K562 (cell line): Measurements from ENCODE around the gene KNCN. TPM values are rescaled to one million over a fixed set of nuclear protein-coding genes. Genes with fewer than 3 reads are reported as not detected.

Experiments used
- NELFE ChIP-seq: IDR thresholded peaks from 2 replicates; pipeline ENCODE4 v1.6.1; 2011; ENCODE audit warnings: mild to moderate bottlenecking; ENCODE audit not compliant: insufficient read depth, insufficient read length
- POLR2B ChIP-seq: fragments of 450-650 bp; IDR thresholded peaks from 2 replicates; pipeline ENCODE4 v1.6.1; 2018; ENCODE audit warnings: low read depth; ENCODE audit not compliant: partially characterized antibody
- PPARD ChIP-seq: fragments of 250-450 bp; sonication (Bioruptor Pico); IDR thresholded peaks from 2 replicates; pipeline ENCODE4 v1.8.0; 2022; ENCODE audit warnings: inconsistent platforms, mild to moderate bottlenecking, moderate library complexity
- SIN3B ChIP-seq: fragments of 450-650 bp; IDR thresholded peaks from 2 replicates; pipeline ENCODE4 v1.6.1; 2017; ENCODE audit warnings: low read depth, mild to moderate bottlenecking, moderate library complexity
- SMARCB1 ChIP-seq: IDR thresholded peaks from 2 replicates; pipeline ENCODE4 v1.6.1; 2011; ENCODE audit warnings: improper control_type of control experiment, low read depth; ENCODE audit not compliant: insufficient read length
- SOX6 ChIP-seq: fragments of 450-650 bp; IDR thresholded peaks from 2 replicates; pipeline ENCODE4 v1.6.1; 2014; ENCODE audit warnings: mild to moderate bottlenecking
- TEAD1 ChIP-seq, 2 experiments: fragments of 450-650 bp in 1 of 2; sonication (generic) in 1 of 2; formaldehyde crosslinking; IDR thresholded peaks; 2 replicates each; pipeline versions ENCODE4 v1.4.0 to v1.8.0; 2020 to 2022; ENCODE audit warnings: mild to moderate bottlenecking in 2 of 2, missing genetic modification reagents in 1 of 2
- USF1 ChIP-seq: sonication (generic); formaldehyde crosslinking; IDR thresholded peaks from 2 replicates; pipeline ENCODE4 v1.9.0; 2022; ENCODE audit warnings: mild to moderate bottlenecking, missing genetic modification reagents
- polyA plus RNA-seq, 8 experiments: library from polyadenylated mRNA; depleted of rRNA in 4 of 8; stranded (reverse) in 5 of 8; unstranded in 3 of 8; fragments of >200 nt; fragmentation: Nextera tagmentation in 2 of 8; fragmentation: Illumina TruSeq in 1 of 8; extraction: Ambion mirVana in 2 of 8; extraction: Trizol in 1 of 8; gene quantifications; 2 replicates each; pipeline versions ENCODE4 v1.2.1 to v1.2.3, GENCODE V29; 2011 to 2014; ENCODE audit warnings: inconsistent platforms in 1 of 8, missing spikeins in 1 of 8
- total RNA-seq, 7 experiments: library from RNA; depleted of rRNA in 6 of 7; stranded (reverse); fragments of >200 nt in 6 of 7; fragmentation: Illumina TruSeq in 2 of 7; extraction: Trizol in 2 of 7; gene quantifications; 2 replicates each; pipeline versions ENCODE4 v1.2.1 to v1.2.3, GENCODE V29; 2011 to 2021; ENCODE audit warnings: low replicate concordance in 1 of 7
- TF ChIP-seq, protein P1 (sequence below): sonication (generic); formaldehyde crosslinking; IDR thresholded peaks from 2 replicates; pipeline ENCODE4 v1.8.1; 2023; ENCODE audit warnings: missing genetic modification reagents, mild to moderate bottlenecking, borderline replicate concordance
- TF ChIP-seq, protein P2 (sequence below), 2 experiments: fragments of 450-650 bp; conservative IDR thresholded peaks; 2 replicates each; pipeline ENCODE4 v1.6.1; 2017; ENCODE audit warnings: mild to moderate bottlenecking in 2 of 2, moderate library complexity in 2 of 2
- TF ChIP-seq, protein P3 (sequence below), 2 experiments: IDR thresholded peaks; 2 replicates each; pipeline ENCODE4 v1.6.1; 2012; ENCODE audit warnings: improper control_type of control experiment in 2 of 2, low read depth in 2 of 2, low read length in 2 of 2, borderline replicate concordance in 1 of 2

KNCN gene
- total and polyA plus RNA-seq, 9 of the 15 experiments (the other 6 are each of a cell fraction or from before 2014, with no cell fraction given), result not detected

DNA sequence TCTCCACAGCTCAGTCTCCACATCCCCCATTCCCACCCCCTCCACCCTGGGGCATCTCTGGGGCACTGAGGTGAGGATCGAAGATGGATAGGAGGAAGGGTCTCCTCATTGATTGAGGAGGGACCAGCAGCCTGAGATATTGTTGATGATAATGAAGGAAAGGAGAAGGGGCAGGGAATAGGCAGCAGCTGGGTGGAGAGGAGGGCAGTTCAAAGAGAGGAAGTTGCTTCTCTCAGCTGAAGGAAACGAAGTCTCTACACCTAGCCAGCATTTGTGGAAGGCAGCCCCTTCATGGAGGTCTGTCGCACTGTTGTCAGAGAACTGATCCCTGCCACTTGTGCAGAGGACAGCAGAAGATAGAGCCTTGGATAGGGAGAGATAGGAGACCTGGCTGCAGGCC lies 5.7 kb downstream of the KNCN start (continued):
- TF ChIP-seq PPARD (CRISPR knock-in tag) (no peak), SOX6 (no peak), SMARCB1 (no peak), SIN3B (no peak), NELFE (no peak), TEAD1 (CRISPR knock-in tag; IDR thresholded peaks at IDR 0.05) (0 out of 4 replicates have a peak, but pooled peaks of 1 of the 2 experiments have one; percentile 23), USF1 (CRISPR knock-in tag) (no peak), POLR2B (no peak)
- TF ChIP-seq, protein P1, sequence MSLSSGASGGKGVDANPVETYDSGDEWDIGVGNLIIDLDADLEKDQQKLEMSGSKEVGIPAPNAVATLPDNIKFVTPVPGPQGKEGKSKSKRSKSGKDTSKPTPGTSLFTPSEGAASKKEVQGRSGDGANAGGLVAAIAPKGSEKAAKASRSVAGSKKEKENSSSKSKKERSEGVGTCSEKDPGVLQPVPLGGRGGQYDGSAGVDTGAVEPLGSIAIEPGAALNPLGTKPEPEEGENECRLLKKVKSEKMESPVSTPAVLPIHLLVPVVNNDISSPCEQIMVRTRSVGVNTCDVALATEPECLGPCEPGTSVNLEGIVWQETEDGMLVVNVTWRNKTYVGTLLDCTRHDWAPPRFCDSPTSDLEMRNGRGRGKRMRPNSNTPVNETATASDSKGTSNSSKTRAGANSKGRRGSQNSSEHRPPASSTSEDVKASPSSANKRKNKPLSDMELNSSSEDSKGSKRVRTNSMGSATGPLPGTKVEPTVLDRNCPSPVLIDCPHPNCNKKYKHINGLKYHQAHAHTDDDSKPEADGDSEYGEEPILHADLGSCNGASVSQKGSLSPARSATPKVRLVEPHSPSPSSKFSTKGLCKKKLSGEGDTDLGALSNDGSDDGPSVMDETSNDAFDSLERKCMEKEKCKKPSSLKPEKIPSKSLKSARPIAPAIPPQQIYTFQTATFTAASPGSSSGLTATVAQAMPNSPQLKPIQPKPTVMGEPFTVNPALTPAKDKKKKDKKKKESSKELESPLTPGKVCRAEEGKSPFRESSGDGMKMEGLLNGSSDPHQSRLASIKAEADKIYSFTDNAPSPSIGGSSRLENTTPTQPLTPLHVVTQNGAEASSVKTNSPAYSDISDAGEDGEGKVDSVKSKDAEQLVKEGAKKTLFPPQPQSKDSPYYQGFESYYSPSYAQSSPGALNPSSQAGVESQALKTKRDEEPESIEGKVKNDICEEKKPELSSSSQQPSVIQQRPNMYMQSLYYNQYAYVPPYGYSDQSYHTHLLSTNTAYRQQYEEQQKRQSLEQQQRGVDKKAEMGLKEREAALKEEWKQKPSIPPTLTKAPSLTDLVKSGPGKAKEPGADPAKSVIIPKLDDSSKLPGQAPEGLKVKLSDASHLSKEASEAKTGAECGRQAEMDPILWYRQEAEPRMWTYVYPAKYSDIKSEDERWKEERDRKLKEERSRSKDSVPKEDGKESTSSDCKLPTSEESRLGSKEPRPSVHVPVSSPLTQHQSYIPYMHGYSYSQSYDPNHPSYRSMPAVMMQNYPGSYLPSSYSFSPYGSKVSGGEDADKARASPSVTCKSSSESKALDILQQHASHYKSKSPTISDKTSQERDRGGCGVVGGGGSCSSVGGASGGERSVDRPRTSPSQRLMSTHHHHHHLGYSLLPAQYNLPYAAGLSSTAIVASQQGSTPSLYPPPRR (CRISPR knock-in tag), result no peak
- TF ChIP-seq, protein P2, sequence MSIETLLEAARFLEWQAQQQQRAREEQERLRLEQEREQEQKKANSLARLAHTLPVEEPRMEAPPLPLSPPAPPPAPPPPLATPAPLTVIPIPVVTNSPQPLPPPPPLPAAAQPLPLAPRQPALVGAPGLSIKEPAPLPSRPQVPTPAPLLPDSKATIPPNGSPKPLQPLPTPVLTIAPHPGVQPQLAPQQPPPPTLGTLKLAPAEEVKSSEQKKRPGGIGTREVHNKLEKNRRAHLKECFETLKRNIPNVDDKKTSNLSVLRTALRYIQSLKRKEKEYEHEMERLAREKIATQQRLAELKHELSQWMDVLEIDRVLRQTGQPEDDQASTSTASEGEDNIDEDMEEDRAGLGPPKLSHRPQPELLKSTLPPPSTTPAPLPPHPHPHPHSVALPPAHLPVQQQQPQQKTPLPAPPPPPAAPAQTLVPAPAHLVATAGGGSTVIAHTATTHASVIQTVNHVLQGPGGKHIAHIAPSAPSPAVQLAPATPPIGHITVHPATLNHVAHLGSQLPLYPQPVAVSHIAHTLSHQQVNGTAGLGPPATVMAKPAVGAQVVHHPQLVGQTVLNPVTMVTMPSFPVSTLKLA (conservative IDR thresholded peaks at IDR 0.05), result no peak
- TF ChIP-seq, protein P3, sequence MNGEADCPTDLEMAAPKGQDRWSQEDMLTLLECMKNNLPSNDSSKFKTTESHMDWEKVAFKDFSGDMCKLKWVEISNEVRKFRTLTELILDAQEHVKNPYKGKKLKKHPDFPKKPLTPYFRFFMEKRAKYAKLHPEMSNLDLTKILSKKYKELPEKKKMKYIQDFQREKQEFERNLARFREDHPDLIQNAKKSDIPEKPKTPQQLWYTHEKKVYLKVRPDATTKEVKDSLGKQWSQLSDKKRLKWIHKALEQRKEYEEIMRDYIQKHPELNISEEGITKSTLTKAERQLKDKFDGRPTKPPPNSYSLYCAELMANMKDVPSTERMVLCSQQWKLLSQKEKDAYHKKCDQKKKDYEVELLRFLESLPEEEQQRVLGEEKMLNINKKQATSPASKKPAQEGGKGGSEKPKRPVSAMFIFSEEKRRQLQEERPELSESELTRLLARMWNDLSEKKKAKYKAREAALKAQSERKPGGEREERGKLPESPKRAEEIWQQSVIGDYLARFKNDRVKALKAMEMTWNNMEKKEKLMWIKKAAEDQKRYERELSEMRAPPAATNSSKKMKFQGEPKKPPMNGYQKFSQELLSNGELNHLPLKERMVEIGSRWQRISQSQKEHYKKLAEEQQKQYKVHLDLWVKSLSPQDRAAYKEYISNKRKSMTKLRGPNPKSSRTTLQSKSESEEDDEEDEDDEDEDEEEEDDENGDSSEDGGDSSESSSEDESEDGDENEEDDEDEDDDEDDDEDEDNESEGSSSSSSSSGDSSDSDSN (IDR thresholded peaks at IDR 0.05; ENCODE audit: borderline replicate concordance in 1 of 2, low read depth in 2 of 2, low read length in 2 of 2), result 0 out of 4 replicates have a peak, but pooled peaks of 1 of the 2 experiments have one; percentile 36
